AML-193 (cell line): ENCODE results near the gene STARD8.
"Not testable (repeated sequence)": the region's sequence is repeated elsewhere in the genome, so short reads cannot be mapped to it uniquely, and the experiment has no call there.

Experiments used
- DNase-seq, 2 experiments: peaks; one replicate each; lab custom pipeline; 2025; lab: John Stamatoyannopoulos, UW

Gene STARD8

DNA sequence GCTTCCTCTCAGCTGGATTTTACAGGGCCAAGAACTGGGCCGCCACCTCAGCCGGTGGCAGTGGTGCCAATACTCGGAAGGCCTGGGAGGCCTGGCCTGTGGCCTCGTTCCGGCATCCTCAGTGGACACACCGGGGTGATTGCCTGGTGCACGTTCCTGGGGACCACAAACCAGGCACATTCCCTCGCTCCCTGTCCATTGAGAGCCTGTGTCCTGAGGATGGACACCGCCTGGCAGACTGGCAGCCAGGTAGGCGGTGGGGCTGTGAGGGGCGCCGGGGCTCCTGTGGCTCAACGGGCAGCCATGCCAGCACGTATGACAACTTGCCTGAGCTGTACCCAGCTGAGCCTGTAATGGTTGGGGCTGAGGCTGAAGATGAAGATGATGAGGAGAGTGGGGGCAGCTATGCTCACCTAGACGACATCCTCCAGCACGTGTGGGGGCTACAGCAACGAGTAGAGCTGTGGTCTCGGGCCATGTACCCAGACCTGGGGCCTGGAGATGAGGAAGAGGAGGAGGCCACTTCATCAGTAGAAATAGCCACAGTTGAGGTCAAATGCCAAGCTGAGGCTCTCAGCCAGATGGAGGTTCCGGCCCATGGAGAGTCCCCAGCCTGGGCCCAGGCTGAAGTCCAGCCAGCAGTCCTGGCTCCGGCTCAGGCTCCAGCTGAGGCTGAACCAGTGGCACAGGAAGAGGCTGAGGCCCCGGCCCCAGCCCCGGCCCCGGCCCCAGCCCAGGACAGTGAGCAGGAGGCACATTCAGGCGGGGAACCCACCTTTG is 70.4 kb downstream of the STARD8 start:
- DNase-seq = no peak

- DNase-seq = no peak
Observed at GRCh38 chrX:68718443-68718820, 71.0 kb downstream of the STARD8 start.

DNA sequence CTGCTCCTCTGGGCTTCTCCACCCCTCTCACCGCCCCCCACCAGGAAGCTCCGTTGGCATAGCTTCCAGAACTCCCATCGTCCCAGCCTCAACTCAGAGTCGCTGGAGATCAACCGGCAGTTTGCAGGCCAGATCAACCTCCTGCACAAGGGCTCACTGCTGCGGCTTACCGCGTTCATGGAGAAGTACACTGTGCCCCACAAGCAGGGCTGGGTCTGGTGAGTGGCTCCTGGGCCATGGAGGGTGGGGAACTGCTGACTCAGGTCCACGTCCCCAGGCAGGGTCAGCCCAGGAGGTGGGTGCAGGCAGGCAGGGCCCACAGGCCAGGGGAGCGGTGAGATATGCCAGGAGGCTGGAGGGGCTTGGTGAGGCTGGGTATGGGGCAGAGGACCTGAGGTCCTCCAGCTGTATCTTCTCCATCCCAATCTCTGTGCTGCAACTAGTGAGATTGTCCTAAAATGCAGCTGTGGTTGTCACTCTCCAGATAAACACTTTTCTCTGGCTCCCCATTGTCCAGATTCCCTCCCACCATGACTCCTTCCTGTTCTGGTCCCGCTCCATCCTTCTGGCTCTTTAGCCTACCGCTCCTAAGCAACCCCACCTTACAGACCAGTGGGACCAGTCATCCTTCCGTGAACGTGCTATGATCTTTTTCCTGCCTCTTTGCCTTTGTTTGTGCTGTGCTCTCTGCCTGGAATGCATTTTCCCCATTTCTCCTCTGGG is 71.9 kb downstream of the STARD8 start:
- no peak for DNase-seq

DNA sequence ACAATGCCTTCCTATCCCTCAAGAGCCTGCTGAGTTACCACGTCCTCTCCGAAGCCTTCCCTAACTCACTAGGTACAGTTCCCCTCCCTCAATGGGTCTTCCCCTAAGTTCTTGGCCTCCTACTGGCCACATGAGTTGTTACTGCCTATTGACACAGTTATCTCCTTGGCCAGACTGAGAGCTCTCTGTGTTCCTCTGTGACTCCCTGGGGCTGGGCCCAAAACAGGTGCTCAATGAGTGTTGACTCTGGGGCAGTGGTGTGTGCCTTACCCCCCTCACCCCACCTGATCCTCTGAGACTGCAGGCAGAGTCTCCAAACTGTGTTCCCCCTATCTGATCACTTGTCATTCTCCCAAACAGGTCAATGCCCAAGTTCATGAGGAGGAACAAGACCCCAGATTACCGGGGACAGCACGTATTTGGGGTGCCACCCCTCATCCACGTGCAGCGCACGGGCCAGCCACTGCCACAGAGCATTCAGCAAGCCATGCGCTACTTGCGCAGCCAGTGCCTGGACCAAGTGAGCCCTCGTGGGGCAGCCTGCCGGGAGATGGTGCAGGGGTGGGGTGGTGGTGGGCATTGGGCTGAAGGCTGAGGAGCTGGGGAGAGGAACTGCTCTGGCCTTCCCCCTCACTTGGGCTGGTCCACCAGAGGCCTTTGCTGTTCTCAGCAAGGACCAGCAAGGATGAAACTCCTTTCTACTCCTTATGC is 72.6 kb downstream of the STARD8 start:
- DNase-seq = no peak

- DNase-seq = no peak
Observed at GRCh38 chrX:68720851-68721250, 73.4 kb downstream of the STARD8 start.

DNA sequence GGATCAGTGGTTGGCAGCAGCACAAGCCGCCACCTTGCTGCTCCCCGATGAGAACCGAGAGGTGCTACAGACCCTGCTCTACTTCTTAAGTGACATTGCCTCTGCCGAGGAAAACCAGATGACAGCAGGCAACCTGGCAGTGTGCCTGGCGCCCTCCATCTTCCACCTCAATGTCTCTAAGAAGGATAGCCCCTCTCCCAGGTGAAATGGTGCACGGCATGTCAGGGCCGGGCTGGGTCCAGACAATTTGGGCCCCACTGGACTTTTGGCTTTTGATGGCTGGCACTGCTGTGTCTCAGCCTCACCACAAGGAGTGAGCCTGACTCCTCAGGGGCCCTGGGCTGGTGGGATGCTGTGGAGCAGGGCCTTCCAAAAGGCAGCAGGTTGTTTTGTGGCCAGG is 74.1 kb downstream of the STARD8 start:
- DNase-seq = no peak

DNA sequence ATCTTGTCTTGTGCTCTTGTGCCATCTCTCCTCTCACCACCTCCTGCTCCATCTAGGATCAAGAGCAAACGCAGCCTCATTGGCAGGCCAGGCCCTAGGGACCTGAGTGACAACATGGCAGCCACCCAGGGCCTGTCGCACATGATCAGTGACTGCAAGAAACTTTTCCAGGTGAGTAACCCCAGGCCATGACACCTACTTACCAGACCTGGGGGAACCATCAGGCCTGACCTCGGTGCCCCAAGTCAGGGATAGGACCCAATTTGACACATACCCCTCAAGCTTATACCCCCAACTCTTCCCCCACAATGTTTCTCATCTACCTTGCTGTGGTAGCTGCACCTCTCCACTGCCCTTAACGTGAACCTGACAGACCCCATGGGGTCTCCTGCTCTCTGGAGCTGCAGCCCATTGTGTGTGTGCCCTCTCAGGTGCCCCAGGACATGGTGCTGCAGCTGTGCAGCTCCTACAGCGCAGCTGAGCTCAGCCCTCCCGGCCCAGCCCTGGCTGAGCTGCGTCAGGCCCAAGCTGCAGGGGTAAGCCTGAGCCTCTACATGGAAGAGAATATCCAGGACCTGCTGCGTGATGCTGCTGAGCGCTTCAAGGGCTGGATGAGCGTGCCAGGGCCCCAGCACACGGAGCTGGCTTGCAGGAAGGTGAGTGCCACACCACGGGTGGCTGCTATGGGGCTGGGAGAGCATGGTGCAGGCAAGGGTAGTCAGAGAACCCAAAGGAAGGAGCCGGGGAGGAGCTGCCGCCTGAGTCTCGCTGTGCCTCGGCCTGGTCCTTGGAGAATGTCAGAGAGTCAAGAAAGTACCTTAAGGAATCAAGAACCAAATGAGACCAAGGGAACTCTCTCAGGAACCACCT is 74.8 kb downstream of the STARD8 start:
- DNase-seq = no peak

GRCh38 chrX:68723491-68724155 is 76.2 kb downstream of the STARD8 start:
- DNase-seq = no peak

GRCh38 chrX:68724531-68725020 is 77.1 kb downstream of the STARD8 start:
- DNase-seq = no peak

DNA sequence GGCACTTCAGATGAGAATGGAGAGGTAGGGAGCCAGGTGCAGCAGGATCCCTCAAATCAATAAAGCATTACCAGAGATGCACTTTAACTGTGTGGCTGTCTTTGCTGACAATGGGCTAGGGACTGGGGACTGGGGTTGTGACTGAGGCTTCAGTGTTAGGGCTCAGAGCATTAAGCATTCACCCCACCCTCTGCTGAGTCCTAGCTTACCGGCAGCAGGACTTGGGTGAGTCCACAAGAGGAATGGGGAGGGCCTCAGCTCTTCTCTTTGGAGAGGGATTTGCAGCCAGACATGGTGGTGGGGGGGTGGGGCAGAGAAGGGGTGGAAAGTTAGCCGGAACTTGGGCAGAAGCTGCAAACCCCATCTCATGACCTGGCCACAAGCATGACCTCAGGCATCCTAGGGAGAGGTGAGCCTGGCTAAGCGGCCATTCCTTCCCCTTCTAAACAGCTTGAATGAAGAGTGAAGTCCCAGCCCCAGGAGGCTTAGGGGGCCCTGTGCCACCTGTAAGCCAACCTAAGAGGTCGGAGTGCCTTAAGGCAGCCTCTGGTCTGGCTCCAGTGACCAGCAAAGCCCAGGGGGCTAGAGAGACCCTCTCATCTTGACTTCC is 78.4 kb downstream of the STARD8 start:
- no peak for DNase-seq

- DNase-seq = no peak
Observed at GRCh38 chrX:68726366-68726765, 78.9 kb downstream of the STARD8 start.

DNA sequence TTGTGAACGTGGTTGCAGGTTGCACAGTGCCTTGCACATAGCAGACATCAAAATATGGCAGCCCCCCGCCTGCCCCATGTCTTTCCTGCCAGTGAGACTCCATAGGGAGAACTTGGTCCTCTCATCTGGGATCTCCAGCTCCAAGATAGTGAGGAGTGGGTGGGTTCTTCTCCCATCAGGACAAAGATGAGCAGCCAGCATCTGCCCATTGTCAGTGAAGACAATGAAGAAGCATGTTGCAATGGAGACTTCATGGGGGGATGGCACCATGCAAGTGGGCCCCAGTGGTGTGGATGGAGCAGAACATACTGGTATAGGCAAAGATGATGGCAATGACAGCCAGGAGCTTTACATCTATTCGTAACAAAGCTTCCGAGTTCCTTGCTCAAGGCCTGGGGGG is 80.2 kb downstream of the STARD8 start:
- DNase-seq = no peak

DNA sequence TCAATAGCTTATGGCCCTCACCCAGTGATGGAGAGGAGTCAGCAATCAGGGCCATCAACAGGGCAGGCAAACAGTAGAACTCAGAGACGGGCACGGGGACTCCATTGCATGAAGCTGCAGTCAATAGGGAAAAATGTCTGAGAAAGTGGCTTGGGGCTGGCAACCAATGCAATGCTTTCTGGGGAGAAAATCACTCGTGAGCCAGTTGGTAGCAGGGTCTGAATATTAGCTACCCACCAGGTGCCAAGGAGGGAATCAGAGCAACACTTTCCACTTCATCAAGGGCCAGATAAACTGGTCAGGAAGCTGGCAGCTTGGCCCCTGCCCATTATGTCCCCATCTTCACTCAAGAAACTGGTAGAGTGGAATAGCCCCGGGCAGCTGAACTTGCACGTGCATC is 80.7 kb downstream of the STARD8 start:
- no peak for DNase-seq

GRCh38 chrX:68731254-68731653 is 83.8 kb downstream of the STARD8 start:
- no peak for DNase-seq

- DNase-seq = peak; percentile 7 to 44
Observed at GRCh38 chrX:68732906-68733493, 85.5 kb downstream of the STARD8 start.

- DNase-seq = no peak
Observed at GRCh38 chrX:68735266-68735665, 87.8 kb downstream of the STARD8 start.

DNA sequence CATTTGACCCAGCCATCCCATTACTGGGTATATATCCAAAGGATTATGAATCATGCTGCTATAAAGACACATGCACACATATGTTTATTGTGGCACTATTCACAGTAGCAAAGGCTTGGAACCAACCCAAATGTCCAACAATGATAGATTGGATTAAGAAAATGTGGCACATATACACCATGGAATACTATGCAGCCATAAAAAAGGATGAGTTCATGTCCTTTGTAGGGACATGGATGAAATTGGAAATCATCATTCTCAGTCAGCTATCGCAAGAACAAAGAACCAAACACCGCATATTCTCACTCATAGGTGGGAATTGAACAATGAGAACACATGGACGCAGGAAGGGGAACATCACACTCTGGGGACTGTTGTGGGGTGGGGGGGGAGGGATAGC is 94.4 kb downstream of the STARD8 start:
- DNase-seq = not testable (repeated sequence)

DNA sequence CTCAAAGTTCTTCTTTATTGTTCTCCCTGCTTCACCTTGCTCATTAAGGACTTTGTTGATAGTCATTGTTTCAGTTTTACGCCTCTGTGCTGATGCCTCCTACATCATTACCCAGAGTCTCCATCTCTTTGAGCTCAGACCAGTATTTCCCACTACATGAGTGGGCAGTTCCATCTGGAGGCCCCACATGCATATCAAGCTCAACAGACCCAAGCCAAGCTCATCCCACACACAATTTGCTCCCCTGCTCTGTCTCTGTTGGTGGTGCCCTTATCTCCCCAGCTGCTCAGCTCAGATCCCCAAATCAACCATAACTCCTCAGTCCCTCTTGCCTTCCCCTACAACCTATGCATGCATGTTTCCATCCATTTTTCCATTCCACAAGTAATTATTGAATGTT is 96.3 kb downstream of the STARD8 start:
- no peak for DNase-seq

DNA sequence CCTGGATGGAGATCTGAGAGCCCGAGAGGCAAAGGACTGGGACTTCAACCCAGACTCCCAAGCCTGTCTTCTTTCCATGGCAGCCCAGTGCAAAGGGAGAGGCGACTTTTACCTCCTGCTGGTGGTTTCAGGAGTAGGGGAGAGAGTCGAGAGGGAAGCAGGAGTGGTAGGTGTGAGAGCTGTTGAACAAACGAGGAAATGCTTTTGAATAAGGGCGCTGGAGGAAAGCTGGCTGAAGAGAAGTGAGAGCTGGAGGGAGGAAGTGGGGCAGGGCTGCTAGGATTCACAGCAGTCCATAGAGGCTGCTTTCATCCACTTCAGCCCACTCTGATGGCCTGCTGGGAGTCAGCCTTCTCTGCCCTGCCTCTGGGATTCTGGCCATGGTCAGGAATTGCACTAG is 99.5 kb downstream of the STARD8 start:
- DNase-seq = no peak

GRCh38 chrX:68748030-68748429 is 100.6 kb downstream of the STARD8 start:
- DNase-seq = no peak
